Sigmoid colon (tissue), 7 donors: ENCODE measurements around the gene FLT1. TPM values are rescaled to one million over a fixed set of nuclear protein-coding genes. Genes with fewer than 3 reads are reported as not detected.

Experiments used
- DNase-seq: peaks from one replicate; pipeline ENCODE4 v3.0.0-alpha.2; 2019
- H3K27ac ChIP-seq, 4 donors: fragments of 200-600 bp; sonication (generic); one replicate each; pipeline ENCODE4 v1.5.1; 2016 to 2019; ENCODE audit warnings: mild to moderate bottlenecking in 1 of 4
- H3K27me3 ChIP-seq, 3 donors: fragments of 200-600 bp; sonication (generic); one replicate each; pipeline ENCODE4 v1.5.1; 2019; ENCODE audit warnings: mild to moderate bottlenecking in 1 of 3
- H3K36me3 ChIP-seq, 4 donors: fragments of 200-600 bp; sonication (generic); one replicate each; pipeline ENCODE4 v1.5.1; 2016 to 2019
- H3K4me1 ChIP-seq, 4 donors: fragments of 200-600 bp; sonication (generic); one replicate each; pipeline ENCODE4 v1.5.1; 2017 to 2019
- H3K4me3 ChIP-seq, 4 donors: fragments of 200-600 bp; sonication (generic); one replicate each; pipeline ENCODE4 v1.5.1; 2017 to 2019; ENCODE audit warnings: mild to moderate bottlenecking in 2 of 4, moderate library complexity in 1 of 4
- H3K9me3 ChIP-seq, 4 donors: fragments of 200-600 bp in 3 of 4; sonication (generic) in 3 of 4; one replicate each; pipeline versions ENCODE4 v1.5.1 to v1.6.1; 2013 to 2019
- EP300 ChIP-seq, 4 donors: sonication (generic); formaldehyde crosslinking; IDR thresholded peaks; one replicate each; pipeline ENCODE4 v1.6.1; 2017; ENCODE audit warnings: antibody characterized with exemption in 4 of 4
- POLR2A ChIP-seq, 2 donors: fragments of 450-650 bp; IDR thresholded peaks; one replicate each; pipeline ENCODE4 v1.6.1; 2016; ENCODE audit warnings: antibody characterized with exemption in 2 of 2, mild to moderate bottlenecking in 2 of 2, moderate library complexity in 2 of 2
- POLR2AphosphoS5 ChIP-seq, 4 donors: sonication (generic); formaldehyde crosslinking; IDR thresholded peaks; one replicate each; pipeline ENCODE4 v1.6.1; 2017; ENCODE audit warnings: antibody characterized with exemption in 4 of 4
- WGBS, 2 donors: extraction: QIAGEN DNeasy Blood & Tissue Kit; methylation state at CpG; one replicate each; pipeline ENCODE4 v1.1.7; 2013; 5-methylcytosine and 5-hydroxymethylcytosine counted together
- intact Hi-C: fragments of 100-400 bp; cut with DNase I; formaldehyde crosslinking; loops from one replicate; pipeline ENCODE4 v1.15.1; 2023
- polyA plus RNA-seq, 3 donors: library from polyadenylated mRNA; stranded (reverse); fragments of 200-250 nt; gene quantifications; one replicate each; pipeline ENCODE4 v1.2.3, GENCODE V29; 2013
- total RNA-seq, 4 donors: library from RNA; depleted of rRNA; stranded (reverse); fragments of >200 nt; gene quantifications; one replicate each; pipeline ENCODE4 v1.1.0, GENCODE V29; 2016
- TF ChIP-seq, protein P1 (sequence below), 4 experiments: fragments of 450-650 bp in 3 of 4; fragments of 200-600 bp in 1 of 4; IDR thresholded peaks; one replicate each; pipeline ENCODE4 v1.5.1; 2016 to 2019; ENCODE audit warnings: antibody characterized with exemption in 4 of 4, mild to moderate bottlenecking in 3 of 4, moderate library complexity in 2 of 4
- donor health status: healthy with polysubstance abuse.
- donor health status: Bipolar disorder and iron deficiency.
- donor health status: healthy.

The FLT1 gene
- total and polyA plus RNA-seq, 7 donors: under 0.01 to 18.3 (median 5.7) TPM

DNA sequence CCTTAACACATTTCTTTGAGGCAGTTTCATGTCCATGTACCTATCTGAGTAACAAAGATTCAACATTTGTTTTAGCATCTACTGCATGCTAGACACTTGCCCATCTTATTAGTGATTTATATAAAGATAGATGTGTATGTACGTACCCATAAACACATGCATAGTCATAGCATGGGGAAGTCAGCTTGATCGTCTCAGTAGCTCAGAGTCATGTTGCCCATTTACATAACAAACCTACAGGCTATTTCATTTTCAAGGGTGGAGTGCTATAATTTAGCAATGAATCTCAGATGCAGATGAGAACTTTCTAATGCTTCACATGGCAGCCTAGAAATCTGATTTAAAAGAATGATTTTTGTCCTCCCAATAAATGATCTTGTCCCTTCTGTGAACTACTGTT is 23.5 kb downstream of the FLT1 start:
- WGBS, 2 donors: 71 to 83% methylated on average over 2 of the region's 2 CpGs
- intact Hi-C loops: no loop called here
- no peak for TF ChIP-seq POLR2A (IDR thresholded peaks at IDR 0.05)
- TF ChIP-seq, protein P1, sequence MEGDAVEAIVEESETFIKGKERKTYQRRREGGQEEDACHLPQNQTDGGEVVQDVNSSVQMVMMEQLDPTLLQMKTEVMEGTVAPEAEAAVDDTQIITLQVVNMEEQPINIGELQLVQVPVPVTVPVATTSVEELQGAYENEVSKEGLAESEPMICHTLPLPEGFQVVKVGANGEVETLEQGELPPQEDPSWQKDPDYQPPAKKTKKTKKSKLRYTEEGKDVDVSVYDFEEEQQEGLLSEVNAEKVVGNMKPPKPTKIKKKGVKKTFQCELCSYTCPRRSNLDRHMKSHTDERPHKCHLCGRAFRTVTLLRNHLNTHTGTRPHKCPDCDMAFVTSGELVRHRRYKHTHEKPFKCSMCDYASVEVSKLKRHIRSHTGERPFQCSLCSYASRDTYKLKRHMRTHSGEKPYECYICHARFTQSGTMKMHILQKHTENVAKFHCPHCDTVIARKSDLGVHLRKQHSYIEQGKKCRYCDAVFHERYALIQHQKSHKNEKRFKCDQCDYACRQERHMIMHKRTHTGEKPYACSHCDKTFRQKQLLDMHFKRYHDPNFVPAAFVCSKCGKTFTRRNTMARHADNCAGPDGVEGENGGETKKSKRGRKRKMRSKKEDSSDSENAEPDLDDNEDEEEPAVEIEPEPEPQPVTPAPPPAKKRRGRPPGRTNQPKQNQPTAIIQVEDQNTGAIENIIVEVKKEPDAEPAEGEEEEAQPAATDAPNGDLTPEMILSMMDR (IDR thresholded peaks at IDR 0.05): no peak
- TF ChIP-seq EP300 (IDR thresholded peaks at IDR 0.05): no peak
- TF ChIP-seq POLR2AphosphoS5 (IDR thresholded peaks at IDR 0.05): no peak
- H3K9me3 ChIP-seq: no peaks in the 10 kb centered on the region
- no peaks in the 10 kb centered on the region for H3K4me1 ChIP-seq
- no peak for DNase-seq
- H3K27ac ChIP-seq: no peak overlapping the region
- no peak overlapping the region for H3K4me3 ChIP-seq
- no peaks in the 10 kb centered on the region for H3K27me3 ChIP-seq
- H3K36me3 ChIP-seq: no peaks in the 10 kb centered on the region

DNA sequence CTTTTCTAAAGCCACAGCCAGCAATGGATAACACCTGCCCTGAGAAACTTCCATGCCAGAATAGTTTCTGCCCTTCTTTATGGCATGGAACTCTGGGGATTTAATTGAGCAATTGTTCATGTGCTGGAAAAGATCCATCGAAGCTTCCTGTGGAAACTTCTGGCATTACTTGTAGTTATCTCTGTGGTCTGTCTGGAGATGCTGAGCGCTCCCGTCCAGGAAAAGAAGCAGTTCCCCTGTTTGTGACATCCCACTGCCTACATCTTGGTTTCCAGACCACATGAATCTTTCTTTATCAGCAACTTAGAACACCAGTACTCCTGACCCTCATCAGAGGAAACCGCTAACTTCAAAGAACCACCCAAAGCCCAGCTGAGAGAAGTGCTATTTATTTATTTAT is 24.6 kb downstream of the FLT1 start:
- H3K4me3 ChIP-seq: no peak overlapping the region
- H3K27ac ChIP-seq: no peak overlapping the region
- 74 to 92% methylated on average over 4 of the region's 4 CpGs for WGBS, 2 donors
- no peak for DNase-seq
- no peaks in the 10 kb centered on the region for H3K36me3 ChIP-seq
- no peaks in the 10 kb centered on the region for H3K4me1 ChIP-seq
- intact Hi-C loops: no loop called here
- no peaks in the 10 kb centered on the region for H3K9me3 ChIP-seq
- no peaks in the 10 kb centered on the region for H3K27me3 ChIP-seq
- TF ChIP-seq POLR2AphosphoS5 (IDR thresholded peaks at IDR 0.05) (no peak), EP300 (IDR thresholded peaks at IDR 0.05) (no peak), POLR2A (IDR thresholded peaks at IDR 0.05) (no peak)
- TF ChIP-seq, protein P1 (IDR thresholded peaks at IDR 0.05): no peak

DNA sequence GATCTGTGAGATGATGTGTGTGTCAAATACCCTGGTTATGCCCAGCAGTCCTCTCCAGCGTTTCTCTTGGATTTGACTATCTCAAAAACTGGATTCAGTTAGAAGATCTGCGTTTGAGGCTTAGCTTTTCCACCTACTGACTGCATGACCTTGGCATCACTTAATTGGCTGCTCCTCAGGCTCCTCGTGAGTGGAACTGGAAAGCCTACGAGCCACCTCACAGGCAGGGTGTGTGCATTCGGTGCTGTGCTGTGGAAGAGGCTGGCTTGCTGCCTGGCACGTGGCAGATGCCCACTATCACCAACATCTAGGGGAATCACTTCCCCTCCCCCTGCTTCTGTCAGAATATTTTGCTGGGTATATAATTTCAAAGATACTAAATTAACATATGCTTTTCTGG is 25.6 kb downstream of the FLT1 start:
- TF ChIP-seq EP300 (IDR thresholded peaks at IDR 0.05) (no peak), POLR2AphosphoS5 (IDR thresholded peaks at IDR 0.05) (no peak), POLR2A (IDR thresholded peaks at IDR 0.05) (no peak)
- TF ChIP-seq, protein P1 (IDR thresholded peaks at IDR 0.05): no peak
- no peaks in the 10 kb centered on the region for H3K27me3 ChIP-seq
- H3K9me3 ChIP-seq: no peaks in the 10 kb centered on the region
- H3K36me3 ChIP-seq: no peaks in the 10 kb centered on the region
- no peak for DNase-seq
- intact Hi-C loops: no loop called here
- H3K4me1 ChIP-seq: no peaks in the 10 kb centered on the region
- no peak overlapping the region for H3K4me3 ChIP-seq
- H3K27ac ChIP-seq: no peak overlapping the region
- WGBS, 2 donors: 78 to 86% methylated on average over 6 of the region's 6 CpGs

DNA sequence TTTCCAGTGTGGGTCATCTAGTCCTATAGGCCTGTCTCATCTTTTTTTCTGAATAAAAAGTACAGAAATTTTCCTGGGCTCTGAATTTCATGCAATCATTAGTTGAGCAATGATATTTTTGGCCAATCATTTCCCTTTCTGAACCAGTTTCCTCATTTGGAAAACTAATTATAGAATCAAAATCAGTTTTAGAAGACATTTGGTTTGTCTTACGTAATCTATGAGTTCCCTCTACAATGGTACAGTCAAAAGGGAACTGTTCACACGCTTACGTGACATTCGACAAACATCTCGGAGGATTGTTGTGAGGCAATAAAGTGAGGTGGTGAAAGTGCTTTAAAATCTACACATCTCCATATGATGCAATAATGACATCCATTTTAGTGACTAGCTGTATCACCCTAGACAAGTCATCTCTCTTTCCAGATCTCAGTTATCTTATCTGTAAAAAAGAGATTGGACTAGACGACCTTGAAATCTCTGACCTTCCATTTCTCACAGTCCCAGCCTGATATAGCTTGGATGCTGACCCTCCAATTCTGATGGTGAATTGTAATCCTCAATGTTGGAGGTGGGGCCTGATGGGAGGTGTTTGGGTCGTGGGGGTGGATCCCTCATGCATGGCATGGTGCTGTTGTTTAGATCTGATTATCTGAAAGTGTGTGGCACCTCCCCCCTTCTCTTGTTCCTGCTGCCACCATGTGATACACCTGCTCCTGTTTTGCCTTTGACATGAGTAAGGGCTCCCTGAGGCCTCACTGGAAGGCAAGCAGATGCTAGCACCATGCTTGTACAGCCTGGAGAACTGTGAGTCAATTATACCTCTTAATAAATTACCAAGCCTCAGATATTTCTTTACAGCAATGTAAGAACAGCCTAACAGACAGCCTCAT is 26.7 kb downstream of the FLT1 start:
- WGBS, 2 donors: 73 to 79% methylated on average over 7 of the region's 7 CpGs
- Histone ChIP-seq H3K9me3 (no peaks in the 10 kb centered on the region), H3K27ac (no peak overlapping the region), H3K27me3 (no peaks in the 10 kb centered on the region), H3K4me3 (no peak overlapping the region), H3K4me1 (no peaks in the 10 kb centered on the region), H3K36me3 (no peaks in the 10 kb centered on the region)
- no peak for DNase-seq
- TF ChIP-seq POLR2A (IDR thresholded peaks at IDR 0.05) (no peak), POLR2AphosphoS5 (IDR thresholded peaks at IDR 0.05) (peak in 1 of 4 donors; percentile 19), EP300 (IDR thresholded peaks at IDR 0.05) (peak in 1 of 4 donors; percentile 13)
- TF ChIP-seq, protein P1 (IDR thresholded peaks at IDR 0.05): no peak
- intact Hi-C loops: no loop called here
